ENCODE measurements around the gene IL10RA.

The IL10RA gene

GRCh38 chr11:117950993-117951961, 34.9 kb upstream of the IL10RA start:
- Mint-ChIP-seq H3K27me3 (no peaks in the 10 kb centered on the region), H3K9me3 (ENCODE audit: low read depth) (no peaks in the 10 kb centered on the region), H3K27ac (peak overlapping the region; percentile 94), H3K4me3 (peak overlapping the region; percentile 71), H3K4me1 (ENCODE audit: low read depth) (peaks cover 87% of the 10 kb centered on the region), H3K36me3 (no peaks in the 10 kb centered on the region)

DNA sequence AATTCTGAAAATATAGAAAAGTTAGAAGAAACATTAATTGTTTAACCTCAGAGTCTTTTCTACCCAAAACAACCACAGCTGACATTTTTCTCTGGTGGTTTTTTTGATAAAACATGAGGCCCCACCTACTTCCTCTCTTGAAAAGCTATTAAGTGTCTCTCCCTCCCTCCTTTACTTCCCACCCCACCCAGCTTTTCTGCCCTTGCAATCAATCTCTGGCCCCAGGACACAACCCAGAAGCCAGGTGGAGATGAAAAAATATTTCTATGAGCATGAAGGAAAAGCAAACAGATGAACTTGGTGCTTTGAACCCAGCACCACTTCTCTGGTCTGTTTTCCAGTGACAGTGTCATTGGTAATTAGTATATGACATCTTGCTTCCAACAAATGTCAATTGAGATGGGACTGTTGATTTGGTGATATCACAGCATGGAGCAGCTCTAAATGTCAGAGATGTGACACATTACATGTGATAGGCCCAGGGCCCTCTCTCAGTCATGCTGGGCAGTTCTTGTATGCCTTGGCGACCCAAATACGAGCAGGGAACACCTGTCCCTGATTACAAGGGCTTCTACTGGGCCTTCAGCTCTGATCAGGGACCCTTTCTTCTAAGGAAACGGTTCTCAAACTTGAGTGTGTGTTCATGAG, 33.0 kb upstream of the IL10RA start:
- Mint-ChIP-seq H3K4me1 (ENCODE audit: low read depth) (peaks cover 84% of the 10 kb centered on the region), H3K27me3 (no peaks in the 10 kb centered on the region), H3K27ac (peak overlapping the region; percentile 94), H3K9me3 (ENCODE audit: low read depth) (no peaks in the 10 kb centered on the region), H3K4me3 (peak overlapping the region; percentile 71), H3K36me3 (peaks cover 10% of the 10 kb centered on the region)

DNA sequence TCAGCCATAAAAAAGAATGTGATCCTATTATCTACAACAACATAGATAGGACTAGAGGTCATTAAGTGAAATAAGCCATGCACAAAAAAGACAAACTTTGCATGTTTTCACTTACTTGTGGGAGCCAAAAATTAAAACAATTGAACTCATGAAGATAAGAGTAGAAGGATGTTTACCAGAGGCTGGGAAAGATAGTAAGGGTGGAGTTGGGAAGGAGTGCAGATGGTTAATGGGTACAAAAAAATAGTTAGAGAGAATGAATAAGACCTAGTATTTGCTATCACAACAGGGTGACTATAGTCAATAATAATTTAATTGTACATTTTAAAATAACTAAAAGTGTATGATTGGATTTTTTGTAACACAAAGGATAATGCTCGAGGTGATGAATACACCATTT, 27.2 kb upstream of the IL10RA start:
- peaks cover 60% of the 10 kb centered on the region for H3K4me1 Mint-ChIP-seq (ENCODE audit: low read depth)
- H3K27ac Mint-ChIP-seq = no peak overlapping the region
- peaks cover 6% of the 10 kb centered on the region for H3K9me3 Mint-ChIP-seq (ENCODE audit: low read depth)
- H3K4me3 Mint-ChIP-seq = no peak overlapping the region
- no peaks in the 10 kb centered on the region for H3K27me3 Mint-ChIP-seq
- peaks cover 23% of the 10 kb centered on the region for H3K36me3 Mint-ChIP-seq

DNA sequence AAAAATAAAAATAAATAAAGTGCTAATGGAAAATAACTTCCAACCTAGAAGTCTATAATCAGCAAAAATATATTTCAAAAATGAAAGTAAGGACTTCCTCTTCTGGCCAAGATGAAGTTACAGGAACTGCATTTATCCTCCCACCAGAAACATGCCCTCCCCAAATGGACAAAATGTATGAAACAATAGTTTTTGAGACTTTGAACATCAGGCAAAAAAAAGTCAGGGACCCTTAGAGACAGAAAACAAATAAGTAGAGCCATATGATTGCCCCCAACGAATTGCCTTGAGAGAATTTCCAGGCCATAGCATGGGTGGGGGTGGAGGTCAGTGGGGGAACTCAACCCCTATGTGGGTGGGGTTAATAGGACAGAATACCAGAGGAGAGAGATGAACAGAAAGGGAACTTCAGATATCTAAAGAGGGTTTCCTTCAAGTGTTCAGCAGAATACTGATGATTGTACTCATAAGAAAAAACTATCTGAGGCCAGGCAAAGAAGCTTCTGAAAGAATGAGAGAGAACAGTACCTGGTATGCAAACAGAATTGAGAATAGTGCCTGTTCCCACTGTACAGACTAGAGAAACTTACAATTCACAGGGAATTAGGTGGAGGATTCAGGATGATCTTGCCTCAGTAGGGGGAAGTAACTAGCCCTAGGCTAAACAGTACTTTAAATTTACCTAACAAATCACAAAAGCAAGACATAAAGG, 26.6 kb upstream of the IL10RA start:
- peaks cover 54% of the 10 kb centered on the region for H3K4me1 Mint-ChIP-seq (ENCODE audit: low read depth)
- peak overlapping the region; percentile 83 for H3K27ac Mint-ChIP-seq
- H3K4me3 Mint-ChIP-seq = peak overlapping the region; percentile 21
- H3K36me3 Mint-ChIP-seq = peaks cover 23% of the 10 kb centered on the region
- no peaks in the 10 kb centered on the region for H3K27me3 Mint-ChIP-seq
- peaks cover 6% of the 10 kb centered on the region for H3K9me3 Mint-ChIP-seq (ENCODE audit: low read depth)

GRCh38 chr11:117960406-117960805, 25.8 kb upstream of the IL10RA start:
- peaks cover 6% of the 10 kb centered on the region for H3K9me3 Mint-ChIP-seq (ENCODE audit: low read depth)
- peaks cover 47% of the 10 kb centered on the region for H3K4me1 Mint-ChIP-seq (ENCODE audit: low read depth)
- peak overlapping the region; percentile 21 for H3K4me3 Mint-ChIP-seq
- H3K36me3 Mint-ChIP-seq = peaks cover 23% of the 10 kb centered on the region
- peak overlapping the region; percentile 83 for H3K27ac Mint-ChIP-seq
- H3K27me3 Mint-ChIP-seq = no peaks in the 10 kb centered on the region

- Mint-ChIP-seq H3K9me3 (ENCODE audit: low read depth) (peaks cover 6% of the 10 kb centered on the region), H3K36me3 (peaks cover 23% of the 10 kb centered on the region), H3K4me1 (ENCODE audit: low read depth) (peaks cover 41% of the 10 kb centered on the region), H3K27ac (peak overlapping the region; percentile 70), H3K27me3 (no peaks in the 10 kb centered on the region), H3K4me3 (no peak overlapping the region)
Observed at GRCh38 chr11:117961896-117962295, 24.3 kb upstream of the IL10RA start.

GRCh38 chr11:117962826-117963225, 23.4 kb upstream of the IL10RA start:
- peaks cover 15% of the 10 kb centered on the region for H3K36me3 Mint-ChIP-seq
- H3K27ac Mint-ChIP-seq = no peak overlapping the region
- H3K9me3 Mint-ChIP-seq (ENCODE audit: low read depth) = peaks cover 6% of the 10 kb centered on the region
- peaks cover 37% of the 10 kb centered on the region for H3K4me1 Mint-ChIP-seq (ENCODE audit: low read depth)
- no peaks in the 10 kb centered on the region for H3K27me3 Mint-ChIP-seq
- no peak overlapping the region for H3K4me3 Mint-ChIP-seq

DNA sequence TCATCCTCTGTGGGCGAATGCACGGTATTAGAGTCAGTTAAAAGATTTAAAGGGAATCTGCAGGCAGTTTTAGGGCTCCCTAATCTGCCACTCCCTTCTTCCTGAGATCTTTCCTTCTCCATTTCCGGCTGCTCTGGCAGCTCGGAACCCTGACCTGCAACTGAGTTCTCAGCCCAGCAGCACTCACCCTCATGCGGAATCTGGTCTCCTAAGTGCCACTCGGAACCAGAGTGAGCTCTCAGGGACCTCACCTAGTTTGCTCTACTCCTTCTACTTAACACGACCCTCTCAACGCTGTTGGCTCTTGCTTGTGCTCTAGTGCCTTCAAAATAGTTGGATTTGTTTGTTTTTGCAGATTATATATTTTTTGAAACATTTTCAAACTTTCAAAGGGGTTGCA, 19.3 kb upstream of the IL10RA start:
- no peaks in the 10 kb centered on the region for H3K36me3 Mint-ChIP-seq
- H3K27me3 Mint-ChIP-seq = no peaks in the 10 kb centered on the region
- no peaks in the 10 kb centered on the region for H3K9me3 Mint-ChIP-seq (ENCODE audit: low read depth)
- no peak overlapping the region for H3K27ac Mint-ChIP-seq
- no peak overlapping the region for H3K4me3 Mint-ChIP-seq
- H3K4me1 Mint-ChIP-seq (ENCODE audit: low read depth) = peaks cover 38% of the 10 kb centered on the region

DNA sequence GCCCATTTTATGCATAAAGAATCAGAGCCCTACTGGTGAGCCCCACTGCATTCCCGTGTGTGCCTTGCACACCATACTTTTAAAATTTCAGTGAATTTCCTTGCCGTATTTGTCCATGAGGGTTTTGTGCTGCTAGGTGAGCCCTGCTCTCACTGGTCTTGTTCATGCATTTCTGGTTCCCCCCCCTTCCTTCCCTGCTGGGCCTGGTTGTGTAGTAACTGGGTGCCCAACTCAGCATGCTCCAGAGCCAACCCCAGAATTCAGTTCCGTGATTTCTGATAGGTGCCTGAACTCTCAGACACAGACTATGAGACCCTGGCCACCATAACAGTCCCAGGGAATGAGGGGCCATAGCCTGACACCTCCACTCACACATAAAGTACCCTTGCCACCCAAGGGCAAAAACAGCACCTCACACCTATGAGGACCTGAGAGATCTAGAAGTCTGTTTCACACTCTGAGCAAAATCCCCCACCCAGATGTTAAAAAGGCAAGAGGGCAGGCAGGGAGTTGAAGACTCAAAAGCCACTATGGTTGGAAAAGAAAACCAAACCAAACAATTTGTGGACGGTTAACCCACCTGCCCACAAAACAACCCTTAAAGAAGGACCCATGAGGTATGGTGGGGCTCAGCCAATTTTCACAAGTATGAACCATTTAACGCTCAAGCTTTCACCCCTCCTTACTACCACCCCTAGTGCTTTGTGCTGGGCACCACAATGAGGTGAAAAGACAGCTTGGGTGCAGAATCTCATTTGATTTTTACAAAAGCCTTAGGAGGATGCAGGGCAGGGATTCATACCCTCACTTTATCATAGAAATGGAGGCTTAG, 16.8 kb upstream of the IL10RA start:
- Mint-ChIP-seq H3K4me1 (ENCODE audit: low read depth) (peaks cover 58% of the 10 kb centered on the region), H3K27me3 (no peaks in the 10 kb centered on the region), H3K9me3 (ENCODE audit: low read depth) (no peaks in the 10 kb centered on the region), H3K4me3 (no peak overlapping the region), H3K36me3 (no peaks in the 10 kb centered on the region), H3K27ac (no peak overlapping the region)

- Mint-ChIP-seq H3K9me3 (ENCODE audit: low read depth) (no peaks in the 10 kb centered on the region), H3K27me3 (no peaks in the 10 kb centered on the region), H3K27ac (peak overlapping the region; percentile 66), H3K4me1 (ENCODE audit: low read depth) (peaks cover 67% of the 10 kb centered on the region), H3K4me3 (peak overlapping the region; percentile 58), H3K36me3 (no peaks in the 10 kb centered on the region)
Observed at GRCh38 chr11:117970400-117971024, 15.7 kb upstream of the IL10RA start.

GRCh38 chr11:117972044-117972443, 14.2 kb upstream of the IL10RA start:
- Mint-ChIP-seq H3K4me1 (ENCODE audit: low read depth) (peaks cover 79% of the 10 kb centered on the region), H3K4me3 (no peak overlapping the region), H3K27me3 (no peaks in the 10 kb centered on the region), H3K9me3 (ENCODE audit: low read depth) (no peaks in the 10 kb centered on the region), H3K27ac (no peak overlapping the region), H3K36me3 (no peaks in the 10 kb centered on the region)

GRCh38 chr11:117972629-117973502, 13.3 kb upstream of the IL10RA start:
- Mint-ChIP-seq H3K9me3 (ENCODE audit: low read depth) (no peaks in the 10 kb centered on the region), H3K27ac (peak overlapping the region; percentile 79), H3K4me1 (ENCODE audit: low read depth) (peaks cover 86% of the 10 kb centered on the region), H3K27me3 (no peaks in the 10 kb centered on the region), H3K4me3 (no peak overlapping the region), H3K36me3 (no peaks in the 10 kb centered on the region)

- Mint-ChIP-seq H3K4me1 (ENCODE audit: low read depth) (peaks cover 88% of the 10 kb centered on the region), H3K36me3 (peaks cover 2% of the 10 kb centered on the region), H3K27me3 (no peaks in the 10 kb centered on the region), H3K4me3 (no peak overlapping the region), H3K9me3 (ENCODE audit: low read depth) (no peaks in the 10 kb centered on the region), H3K27ac (peak overlapping the region; percentile 79)
Observed at GRCh38 chr11:117973503-117973860, 12.7 kb upstream of the IL10RA start.

Data from activated naive CD8-positive, alpha-beta T cell (primary cell).